ENCODE results near the gene WWC1. TPM values are rescaled to one million over a fixed set of nuclear protein-coding genes. Genes with fewer than 3 reads are reported as not detected.

The WWC1 gene
- total and polyA plus RNA-seq, 9 of the 15 experiments (the other 6 are each of a cell fraction or from before 2014, with no cell fraction given): under 0.01 to 0.54 (median 0.42) TPM; not detected in 6

DNA sequence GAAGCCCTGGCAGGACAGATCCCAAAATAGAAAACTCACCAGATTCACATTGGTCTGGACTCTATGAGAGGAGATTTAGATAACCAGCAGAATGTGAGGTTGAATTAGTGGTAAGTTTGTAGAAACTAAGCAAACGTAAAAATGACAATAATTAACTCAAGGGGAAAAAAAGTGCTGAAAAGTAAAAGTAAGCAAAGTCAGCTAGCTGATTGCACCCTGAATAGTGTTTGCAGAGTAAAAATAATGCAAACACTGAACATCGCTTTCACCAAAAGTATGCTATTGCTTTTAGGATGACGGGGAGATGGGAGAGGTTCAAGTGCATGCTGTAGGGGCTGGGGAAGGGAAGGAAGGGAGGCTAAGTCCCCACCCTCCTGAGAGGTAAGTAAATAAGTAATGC, 102.3 kb downstream of the WWC1 start (continued):
- TF ChIP-seq, protein P1, sequence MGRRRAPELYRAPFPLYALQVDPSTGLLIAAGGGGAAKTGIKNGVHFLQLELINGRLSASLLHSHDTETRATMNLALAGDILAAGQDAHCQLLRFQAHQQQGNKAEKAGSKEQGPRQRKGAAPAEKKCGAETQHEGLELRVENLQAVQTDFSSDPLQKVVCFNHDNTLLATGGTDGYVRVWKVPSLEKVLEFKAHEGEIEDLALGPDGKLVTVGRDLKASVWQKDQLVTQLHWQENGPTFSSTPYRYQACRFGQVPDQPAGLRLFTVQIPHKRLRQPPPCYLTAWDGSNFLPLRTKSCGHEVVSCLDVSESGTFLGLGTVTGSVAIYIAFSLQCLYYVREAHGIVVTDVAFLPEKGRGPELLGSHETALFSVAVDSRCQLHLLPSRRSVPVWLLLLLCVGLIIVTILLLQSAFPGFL (CRISPR knock-in tag; IDR thresholded peaks at IDR 0.05): no peak
- TF ChIP-seq SUPT5H (IDR thresholded peaks at IDR 0.05) (no peak), PRMT5 (CRISPR knock-in tag; IDR thresholded peaks at IDR 0.05) (no peak), GABPA (tag; conservative IDR thresholded peaks at IDR 0.05; ENCODE audit: low read depth) (no peak)
- TF ChIP-seq, protein P2, sequence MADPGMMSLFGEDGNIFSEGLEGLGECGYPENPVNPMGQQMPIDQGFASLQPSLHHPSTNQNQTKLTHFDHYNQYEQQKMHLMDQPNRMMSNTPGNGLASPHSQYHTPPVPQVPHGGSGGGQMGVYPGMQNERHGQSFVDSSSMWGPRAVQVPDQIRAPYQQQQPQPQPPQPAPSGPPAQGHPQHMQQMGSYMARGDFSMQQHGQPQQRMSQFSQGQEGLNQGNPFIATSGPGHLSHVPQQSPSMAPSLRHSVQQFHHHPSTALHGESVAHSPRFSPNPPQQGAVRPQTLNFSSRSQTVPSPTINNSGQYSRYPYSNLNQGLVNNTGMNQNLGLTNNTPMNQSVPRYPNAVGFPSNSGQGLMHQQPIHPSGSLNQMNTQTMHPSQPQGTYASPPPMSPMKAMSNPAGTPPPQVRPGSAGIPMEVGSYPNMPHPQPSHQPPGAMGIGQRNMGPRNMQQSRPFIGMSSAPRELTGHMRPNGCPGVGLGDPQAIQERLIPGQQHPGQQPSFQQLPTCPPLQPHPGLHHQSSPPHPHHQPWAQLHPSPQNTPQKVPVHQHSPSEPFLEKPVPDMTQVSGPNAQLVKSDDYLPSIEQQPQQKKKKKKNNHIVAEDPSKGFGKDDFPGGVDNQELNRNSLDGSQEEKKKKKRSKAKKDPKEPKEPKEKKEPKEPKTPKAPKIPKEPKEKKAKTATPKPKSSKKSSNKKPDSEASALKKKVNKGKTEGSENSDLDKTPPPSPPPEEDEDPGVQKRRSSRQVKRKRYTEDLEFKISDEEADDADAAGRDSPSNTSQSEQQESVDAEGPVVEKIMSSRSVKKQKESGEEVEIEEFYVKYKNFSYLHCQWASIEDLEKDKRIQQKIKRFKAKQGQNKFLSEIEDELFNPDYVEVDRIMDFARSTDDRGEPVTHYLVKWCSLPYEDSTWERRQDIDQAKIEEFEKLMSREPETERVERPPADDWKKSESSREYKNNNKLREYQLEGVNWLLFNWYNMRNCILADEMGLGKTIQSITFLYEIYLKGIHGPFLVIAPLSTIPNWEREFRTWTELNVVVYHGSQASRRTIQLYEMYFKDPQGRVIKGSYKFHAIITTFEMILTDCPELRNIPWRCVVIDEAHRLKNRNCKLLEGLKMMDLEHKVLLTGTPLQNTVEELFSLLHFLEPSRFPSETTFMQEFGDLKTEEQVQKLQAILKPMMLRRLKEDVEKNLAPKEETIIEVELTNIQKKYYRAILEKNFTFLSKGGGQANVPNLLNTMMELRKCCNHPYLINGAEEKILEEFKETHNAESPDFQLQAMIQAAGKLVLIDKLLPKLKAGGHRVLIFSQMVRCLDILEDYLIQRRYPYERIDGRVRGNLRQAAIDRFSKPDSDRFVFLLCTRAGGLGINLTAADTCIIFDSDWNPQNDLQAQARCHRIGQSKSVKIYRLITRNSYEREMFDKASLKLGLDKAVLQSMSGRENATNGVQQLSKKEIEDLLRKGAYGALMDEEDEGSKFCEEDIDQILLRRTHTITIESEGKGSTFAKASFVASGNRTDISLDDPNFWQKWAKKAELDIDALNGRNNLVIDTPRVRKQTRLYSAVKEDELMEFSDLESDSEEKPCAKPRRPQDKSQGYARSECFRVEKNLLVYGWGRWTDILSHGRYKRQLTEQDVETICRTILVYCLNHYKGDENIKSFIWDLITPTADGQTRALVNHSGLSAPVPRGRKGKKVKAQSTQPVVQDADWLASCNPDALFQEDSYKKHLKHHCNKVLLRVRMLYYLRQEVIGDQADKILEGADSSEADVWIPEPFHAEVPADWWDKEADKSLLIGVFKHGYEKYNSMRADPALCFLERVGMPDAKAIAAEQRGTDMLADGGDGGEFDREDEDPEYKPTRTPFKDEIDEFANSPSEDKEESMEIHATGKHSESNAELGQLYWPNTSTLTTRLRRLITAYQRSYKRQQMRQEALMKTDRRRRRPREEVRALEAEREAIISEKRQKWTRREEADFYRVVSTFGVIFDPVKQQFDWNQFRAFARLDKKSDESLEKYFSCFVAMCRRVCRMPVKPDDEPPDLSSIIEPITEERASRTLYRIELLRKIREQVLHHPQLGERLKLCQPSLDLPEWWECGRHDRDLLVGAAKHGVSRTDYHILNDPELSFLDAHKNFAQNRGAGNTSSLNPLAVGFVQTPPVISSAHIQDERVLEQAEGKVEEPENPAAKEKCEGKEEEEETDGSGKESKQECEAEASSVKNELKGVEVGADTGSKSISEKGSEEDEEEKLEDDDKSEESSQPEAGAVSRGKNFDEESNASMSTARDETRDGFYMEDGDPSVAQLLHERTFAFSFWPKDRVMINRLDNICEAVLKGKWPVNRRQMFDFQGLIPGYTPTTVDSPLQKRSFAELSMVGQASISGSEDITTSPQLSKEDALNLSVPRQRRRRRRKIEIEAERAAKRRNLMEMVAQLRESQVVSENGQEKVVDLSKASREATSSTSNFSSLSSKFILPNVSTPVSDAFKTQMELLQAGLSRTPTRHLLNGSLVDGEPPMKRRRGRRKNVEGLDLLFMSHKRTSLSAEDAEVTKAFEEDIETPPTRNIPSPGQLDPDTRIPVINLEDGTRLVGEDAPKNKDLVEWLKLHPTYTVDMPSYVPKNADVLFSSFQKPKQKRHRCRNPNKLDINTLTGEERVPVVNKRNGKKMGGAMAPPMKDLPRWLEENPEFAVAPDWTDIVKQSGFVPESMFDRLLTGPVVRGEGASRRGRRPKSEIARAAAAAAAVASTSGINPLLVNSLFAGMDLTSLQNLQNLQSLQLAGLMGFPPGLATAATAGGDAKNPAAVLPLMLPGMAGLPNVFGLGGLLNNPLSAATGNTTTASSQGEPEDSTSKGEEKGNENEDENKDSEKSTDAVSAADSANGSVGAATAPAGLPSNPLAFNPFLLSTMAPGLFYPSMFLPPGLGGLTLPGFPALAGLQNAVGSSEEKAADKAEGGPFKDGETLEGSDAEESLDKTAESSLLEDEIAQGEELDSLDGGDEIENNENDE (IDR thresholded peaks at IDR 0.05; ENCODE audit: low read depth, low read length): no peak
- TF ChIP-seq, protein P3, sequence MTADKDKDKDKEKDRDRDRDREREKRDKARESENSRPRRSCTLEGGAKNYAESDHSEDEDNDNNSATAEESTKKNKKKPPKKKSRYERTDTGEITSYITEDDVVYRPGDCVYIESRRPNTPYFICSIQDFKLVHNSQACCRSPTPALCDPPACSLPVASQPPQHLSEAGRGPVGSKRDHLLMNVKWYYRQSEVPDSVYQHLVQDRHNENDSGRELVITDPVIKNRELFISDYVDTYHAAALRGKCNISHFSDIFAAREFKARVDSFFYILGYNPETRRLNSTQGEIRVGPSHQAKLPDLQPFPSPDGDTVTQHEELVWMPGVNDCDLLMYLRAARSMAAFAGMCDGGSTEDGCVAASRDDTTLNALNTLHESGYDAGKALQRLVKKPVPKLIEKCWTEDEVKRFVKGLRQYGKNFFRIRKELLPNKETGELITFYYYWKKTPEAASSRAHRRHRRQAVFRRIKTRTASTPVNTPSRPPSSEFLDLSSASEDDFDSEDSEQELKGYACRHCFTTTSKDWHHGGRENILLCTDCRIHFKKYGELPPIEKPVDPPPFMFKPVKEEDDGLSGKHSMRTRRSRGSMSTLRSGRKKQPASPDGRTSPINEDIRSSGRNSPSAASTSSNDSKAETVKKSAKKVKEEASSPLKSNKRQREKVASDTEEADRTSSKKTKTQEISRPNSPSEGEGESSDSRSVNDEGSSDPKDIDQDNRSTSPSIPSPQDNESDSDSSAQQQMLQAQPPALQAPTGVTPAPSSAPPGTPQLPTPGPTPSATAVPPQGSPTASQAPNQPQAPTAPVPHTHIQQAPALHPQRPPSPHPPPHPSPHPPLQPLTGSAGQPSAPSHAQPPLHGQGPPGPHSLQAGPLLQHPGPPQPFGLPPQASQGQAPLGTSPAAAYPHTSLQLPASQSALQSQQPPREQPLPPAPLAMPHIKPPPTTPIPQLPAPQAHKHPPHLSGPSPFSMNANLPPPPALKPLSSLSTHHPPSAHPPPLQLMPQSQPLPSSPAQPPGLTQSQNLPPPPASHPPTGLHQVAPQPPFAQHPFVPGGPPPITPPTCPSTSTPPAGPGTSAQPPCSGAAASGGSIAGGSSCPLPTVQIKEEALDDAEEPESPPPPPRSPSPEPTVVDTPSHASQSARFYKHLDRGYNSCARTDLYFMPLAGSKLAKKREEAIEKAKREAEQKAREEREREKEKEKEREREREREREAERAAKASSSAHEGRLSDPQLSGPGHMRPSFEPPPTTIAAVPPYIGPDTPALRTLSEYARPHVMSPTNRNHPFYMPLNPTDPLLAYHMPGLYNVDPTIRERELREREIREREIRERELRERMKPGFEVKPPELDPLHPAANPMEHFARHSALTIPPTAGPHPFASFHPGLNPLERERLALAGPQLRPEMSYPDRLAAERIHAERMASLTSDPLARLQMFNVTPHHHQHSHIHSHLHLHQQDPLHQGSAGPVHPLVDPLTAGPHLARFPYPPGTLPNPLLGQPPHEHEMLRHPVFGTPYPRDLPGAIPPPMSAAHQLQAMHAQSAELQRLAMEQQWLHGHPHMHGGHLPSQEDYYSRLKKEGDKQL (CRISPR knock-in tag; IDR thresholded peaks at IDR 0.05; ENCODE audit: borderline replicate concordance): no peak

Measured in K562 (cell line).